MCF 10A (cell line): Measurements from ENCODE around the gene ITGA3. TPM values are rescaled to one million over a fixed set of nuclear protein-coding genes. Genes with fewer than 3 reads are reported as not detected.

Experiments used
- BruUV-seq: library from RNA; stranded (reverse); fragments of 400-500 nt; replicated peaks from 2 replicates; lab custom pipeline; 2021; lab: Mats Ljungman, UMichigan
- CTCF ChIA-PET: fragments of 300-600 bp; sonication (Branson Sonifier 250); formaldehyde crosslinking; extraction: SDS; loops from one replicate; lab custom pipeline; 2021; ENCODE audit warnings: antibody characterized with exemption, inconsistent platforms; lab: Yijun Ruan, JAX
- POLR2A ChIA-PET: fragments of 300-600, 350-650 bp; sonication (Branson Sonifier 250); formaldehyde crosslinking; extraction: SDS; loops from one replicate; lab custom pipeline; 2020; ENCODE audit warnings: antibody characterized with exemption, inconsistent platforms; lab: Yijun Ruan, JAX
- DNase-seq: peaks from one replicate; pipeline ENCODE4 v3.0.0-alpha.2; 2018; ENCODE audit not compliant: unreplicated experiment
- H3K27ac Mint-ChIP-seq: one replicate; pipeline ENCODE4 v1.8.0; 2022; ENCODE audit warnings: mild to moderate bottlenecking, low read depth, mixed read lengths; ENCODE audit not compliant: unreplicated experiment
- H3K27me3 Mint-ChIP-seq: one replicate; pipeline ENCODE4 v1.8.0; 2022; ENCODE audit warnings: mixed read lengths; ENCODE audit not compliant: insufficient read depth, unreplicated experiment
- H3K36me3 Mint-ChIP-seq: one replicate; pipeline ENCODE4 v1.8.0; 2022; ENCODE audit warnings: mild to moderate bottlenecking, moderate library complexity, mixed read lengths; ENCODE audit not compliant: insufficient read depth, unreplicated experiment
- H3K4me1 Mint-ChIP-seq: one replicate; pipeline ENCODE4 v1.8.0; 2022; ENCODE audit warnings: mixed read lengths; ENCODE audit not compliant: insufficient read depth, unreplicated experiment
- H3K4me3 Mint-ChIP-seq: one replicate; pipeline ENCODE4 v1.8.0; 2022; ENCODE audit warnings: mild to moderate bottlenecking, moderate library complexity, mixed read lengths; ENCODE audit not compliant: unreplicated experiment
- H3K9me3 Mint-ChIP-seq: one replicate; pipeline ENCODE4 v1.8.0; 2022; ENCODE audit warnings: mixed read lengths; ENCODE audit not compliant: unreplicated experiment
- CTCF ChIP-seq: fragments of 200-600 bp; IDR thresholded peaks from one replicate; pipeline ENCODE4 v1.8.0; 2022; ENCODE audit warnings: antibody characterized with exemption, mild to moderate bottlenecking; ENCODE audit not compliant: unreplicated experiment
- intact Hi-C: fragments of 100-400 bp; cut with micrococcal nuclease; formaldehyde crosslinking; loops from 2 replicates; pipeline ENCODE4 v1.14.1; 2022
- total RNA-seq: library from RNA; stranded (reverse); gene quantifications from 2 replicates; pipeline ENCODE4 v1.2.3, GENCODE V29; 2022

The ITGA3 gene
- total RNA-seq, 1 experiment from 2014 or later, result 588 TPM

GRCh38 chr17:50078430-50078829, 22.5 kb downstream of the ITGA3 start:
- Mint-ChIP-seq H3K27me3 (no peaks in the 10 kb centered on the region), H3K4me1 (peaks cover 12% of the 10 kb centered on the region), H3K27ac (no peak overlapping the region), H3K4me3 (no peak overlapping the region), H3K9me3 (no peaks in the 10 kb centered on the region), H3K36me3 (peaks cover 96% of the 10 kb centered on the region)
- ChIA-PET CTCF (interaction anchor here (0.6 to 3.6 kb wide), 8 partner anchors 9 to 51 kb away, joined by 3 to 28 read pairs (median 9); partner anchors contain the start of gene ITGA3), POLR2A (interaction anchor here (1.1 to 4.7 kb wide), 8 partner anchors 8 to 51 kb away, joined by 3 to 29 read pairs (median 4); partner anchors contain the start of gene ITGA3)
- intact Hi-C loops, result no loop called here
- DNase-seq, result no peak
- BruUV-seq, result TSS peak; percentile 17
- TF ChIP-seq CTCF, result no peak

- intact Hi-C loops, result no loop called here
- Mint-ChIP-seq H3K27me3 (no peaks in the 10 kb centered on the region), H3K36me3 (peaks cover 96% of the 10 kb centered on the region), H3K9me3 (no peaks in the 10 kb centered on the region), H3K27ac (peak overlapping the region; percentile 43), H3K4me3 (no peak overlapping the region), H3K4me1 (peaks cover 12% of the 10 kb centered on the region)
- ChIA-PET CTCF (interaction anchor here (0.5 to 3.6 kb wide), 11 partner anchors 8 to 90 kb away, joined by 3 to 28 read pairs (median 5); no protein-coding TSS in a partner anchor), POLR2A (interaction anchor here (1.1 to 4.7 kb wide), 5 partner anchors 12 to 24 kb away, joined by 3 to 29 read pairs (median 4); partner anchors contain the start of gene ITGA3)
- peak; percentile 74 for DNase-seq
- BruUV-seq, result no TSS peak
- peak; percentile 54 for TF ChIP-seq CTCF
Measured at GRCh38 chr17:50079334-50080095, 23.6 kb downstream of the ITGA3 start.

- no peak overlapping the region for H3K4me3 Mint-ChIP-seq
- BruUV-seq, result no TSS peak
- H3K36me3 Mint-ChIP-seq, result peaks cover 94% of the 10 kb centered on the region
- H3K27me3 Mint-ChIP-seq, result no peaks in the 10 kb centered on the region
- ChIA-PET POLR2A (interaction anchor here (1.1 to 4.7 kb wide), 5 partner anchors 12 to 24 kb away, joined by 3 to 29 read pairs (median 6); partner anchors contain the start of gene ITGA3), CTCF (interaction anchor here (0.5 to 3.6 kb wide), 10 partner anchors 8 to 90 kb away, joined by 3 to 28 read pairs (median 6); no protein-coding TSS in a partner anchor)
- DNase-seq, result no peak
- intact Hi-C loops, result no loop called here
- TF ChIP-seq CTCF, result no peak
- peaks cover 12% of the 10 kb centered on the region for H3K4me1 Mint-ChIP-seq
- no peaks in the 10 kb centered on the region for H3K9me3 Mint-ChIP-seq
- H3K27ac Mint-ChIP-seq, result peak overlapping the region; percentile 43
Measured at GRCh38 chr17:50080096-50080480, 24.2 kb downstream of the ITGA3 start.

- H3K4me1 Mint-ChIP-seq, result peaks cover 12% of the 10 kb centered on the region
- ChIA-PET POLR2A (interaction anchor here (1.1 to 4.7 kb wide), 4 partner anchors 12 to 25 kb away, joined by 3 to 29 read pairs (median 8); partner anchors contain the start of gene ITGA3), CTCF (interaction anchor here (0.6 to 3.5 kb wide), 5 partner anchors 12 to 59 kb away, joined by 4 to 16 read pairs (median 7); no protein-coding TSS in a partner anchor)
- H3K4me3 Mint-ChIP-seq, result no peak overlapping the region
- no TSS peak for BruUV-seq
- no peaks in the 10 kb centered on the region for H3K27me3 Mint-ChIP-seq
- no peak for TF ChIP-seq CTCF
- intact Hi-C loops, result no loop called here
- peaks cover 87% of the 10 kb centered on the region for H3K36me3 Mint-ChIP-seq
- H3K27ac Mint-ChIP-seq, result no peak overlapping the region
- H3K9me3 Mint-ChIP-seq, result no peaks in the 10 kb centered on the region
- no peak for DNase-seq
Measured at GRCh38 chr17:50080827-50081226, 24.9 kb downstream of the ITGA3 start.
